GM21528 (cell line): ENCODE data around the gene SOBP.

Source experiments
- ATAC-seq: cut with Tn5 transposase; IDR thresholded peaks from one replicate; pipeline ENCODE4 v1.9.1; 2021; ENCODE audit warnings: mild to moderate bottlenecking, moderate library complexity; ENCODE audit not compliant: unreplicated experiment, low FRiP score

Gene SOBP

GRCh38 chr6:107707346-107708275, 217.7 kb downstream of the SOBP start:
- ATAC-seq = no peak

DNA sequence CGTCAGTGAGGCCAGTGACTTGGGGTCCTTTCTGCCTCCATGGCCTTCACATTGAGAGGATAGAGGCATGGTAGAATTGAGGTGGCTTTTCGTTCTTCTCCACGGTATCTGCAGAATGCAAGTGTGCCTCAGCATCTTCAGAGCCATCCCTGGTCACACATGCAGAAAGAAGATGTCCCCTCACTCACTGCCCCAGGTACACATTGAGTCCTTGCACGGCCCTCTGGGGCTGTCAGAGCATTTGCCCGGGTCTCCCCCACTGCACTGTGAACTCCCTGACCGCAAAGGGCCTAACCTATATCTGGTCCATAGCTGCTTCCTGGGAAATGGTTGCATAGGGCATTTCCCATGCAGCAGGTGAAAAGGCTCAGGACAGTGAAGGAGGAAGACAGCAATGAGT, 218.5 kb downstream of the SOBP start:
- no peak for ATAC-seq

- ATAC-seq = no peak
Measured at GRCh38 chr6:107709341-107709740, 219.4 kb downstream of the SOBP start.
